RWPE1 (cell line): Measurements from ENCODE around the gene GPI.
A peak's percentile ranks its signal among the peaks of the same experiment; 100 is the strongest.

Experiments
- CTCF ChIA-PET: fragments of 350-600 bp; sonication (Branson Sonifier 250); formaldehyde crosslinking; extraction: SDS; loops from one replicate; lab custom pipeline; 2021; lab: Yijun Ruan, JAX
- POLR2A ChIA-PET: fragments of 400-600 bp; formaldehyde crosslinking; extraction: SDS; loops from one replicate; lab custom pipeline; 2020; ENCODE audit warnings: antibody characterized with exemption; ENCODE audit not compliant: low non-redundant PET; lab: Yijun Ruan, JAX
- DNase-seq: peaks from one replicate; pipeline ENCODE4 v3.0.0; 2012; ENCODE audit warnings: low spot score
- H3K27ac ChIP-seq: fragments of 450-650 bp; 2 replicates; pipeline ENCODE4 v1.5.1; 2017
- TF ChIP-seq, protein P1 (sequence below): fragments of 450-650 bp; conservative IDR thresholded peaks from 2 replicates; pipeline ENCODE4 v1.5.1; 2017; ENCODE audit warnings: low read depth, mild to moderate bottlenecking

Gene GPI

DNA sequence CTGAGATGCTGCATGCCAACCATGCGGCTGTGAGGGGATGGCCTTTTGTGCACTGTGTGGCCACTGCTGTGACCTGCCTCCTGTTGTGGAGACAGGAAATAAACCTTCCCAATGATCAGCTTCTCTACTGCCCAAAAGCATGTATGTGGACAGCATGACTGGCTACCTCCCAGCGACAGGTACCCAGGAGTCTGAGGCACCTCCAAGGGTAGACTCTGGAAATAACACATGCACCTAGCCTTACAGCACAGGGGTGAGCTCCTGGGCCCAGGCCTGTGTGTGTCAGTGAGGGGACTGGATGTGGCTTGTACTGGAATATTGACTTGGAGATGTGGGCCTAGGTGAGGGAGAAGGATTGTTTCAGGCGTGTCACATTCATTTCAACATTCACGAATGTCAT, 7.6 kb upstream of the GPI start:
- TF ChIP-seq, protein P1, sequence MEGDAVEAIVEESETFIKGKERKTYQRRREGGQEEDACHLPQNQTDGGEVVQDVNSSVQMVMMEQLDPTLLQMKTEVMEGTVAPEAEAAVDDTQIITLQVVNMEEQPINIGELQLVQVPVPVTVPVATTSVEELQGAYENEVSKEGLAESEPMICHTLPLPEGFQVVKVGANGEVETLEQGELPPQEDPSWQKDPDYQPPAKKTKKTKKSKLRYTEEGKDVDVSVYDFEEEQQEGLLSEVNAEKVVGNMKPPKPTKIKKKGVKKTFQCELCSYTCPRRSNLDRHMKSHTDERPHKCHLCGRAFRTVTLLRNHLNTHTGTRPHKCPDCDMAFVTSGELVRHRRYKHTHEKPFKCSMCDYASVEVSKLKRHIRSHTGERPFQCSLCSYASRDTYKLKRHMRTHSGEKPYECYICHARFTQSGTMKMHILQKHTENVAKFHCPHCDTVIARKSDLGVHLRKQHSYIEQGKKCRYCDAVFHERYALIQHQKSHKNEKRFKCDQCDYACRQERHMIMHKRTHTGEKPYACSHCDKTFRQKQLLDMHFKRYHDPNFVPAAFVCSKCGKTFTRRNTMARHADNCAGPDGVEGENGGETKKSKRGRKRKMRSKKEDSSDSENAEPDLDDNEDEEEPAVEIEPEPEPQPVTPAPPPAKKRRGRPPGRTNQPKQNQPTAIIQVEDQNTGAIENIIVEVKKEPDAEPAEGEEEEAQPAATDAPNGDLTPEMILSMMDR = no peak
- H3K27ac ChIP-seq = peak overlapping the region; percentile 89
- no peak for DNase-seq
- POLR2A ChIA-PET = no interaction called here
- CTCF ChIA-PET = interaction anchor here (0.7 kb wide), 1 partner anchor 103 kb away, joined by 3 read pairs; no protein-coding TSS in a partner anchor

GRCh38 chr19:34359140-34359953, 5.6 kb upstream of the GPI start:
- POLR2A ChIA-PET = interaction anchor here (0.5 to 0.9 kb wide), 4 partner anchors 8 to 1436 kb away, joined by 3 to 15 read pairs (median 4); no protein-coding TSS in a partner anchor
- TF ChIP-seq, protein P1 = peak; percentile 67
- peak; percentile 97 for DNase-seq
- peak overlapping the region; percentile 89 for H3K27ac ChIP-seq
- CTCF ChIA-PET = interaction anchor here (0.5 to 1.5 kb wide), 5 partner anchors 13 to 1175 kb away, joined by 3 to 7 read pairs (median 4); no protein-coding TSS in a partner anchor

- ChIA-PET POLR2A (interaction anchor here (0.9 kb wide), 2 partner anchors 11 to 114 kb away, joined by 5 to 15 read pairs; no protein-coding TSS in a partner anchor), CTCF (interaction anchor here (0.5 to 1.5 kb wide), 3 partner anchors 14 to 1176 kb away, joined by 3 to 7 read pairs (median 4); no protein-coding TSS in a partner anchor)
- DNase-seq = no peak
- TF ChIP-seq, protein P1 = no peak
- peak overlapping the region; percentile 89 for H3K27ac ChIP-seq
Measured at GRCh38 chr19:34359954-34360315, 5.1 kb upstream of the GPI start.

DNA sequence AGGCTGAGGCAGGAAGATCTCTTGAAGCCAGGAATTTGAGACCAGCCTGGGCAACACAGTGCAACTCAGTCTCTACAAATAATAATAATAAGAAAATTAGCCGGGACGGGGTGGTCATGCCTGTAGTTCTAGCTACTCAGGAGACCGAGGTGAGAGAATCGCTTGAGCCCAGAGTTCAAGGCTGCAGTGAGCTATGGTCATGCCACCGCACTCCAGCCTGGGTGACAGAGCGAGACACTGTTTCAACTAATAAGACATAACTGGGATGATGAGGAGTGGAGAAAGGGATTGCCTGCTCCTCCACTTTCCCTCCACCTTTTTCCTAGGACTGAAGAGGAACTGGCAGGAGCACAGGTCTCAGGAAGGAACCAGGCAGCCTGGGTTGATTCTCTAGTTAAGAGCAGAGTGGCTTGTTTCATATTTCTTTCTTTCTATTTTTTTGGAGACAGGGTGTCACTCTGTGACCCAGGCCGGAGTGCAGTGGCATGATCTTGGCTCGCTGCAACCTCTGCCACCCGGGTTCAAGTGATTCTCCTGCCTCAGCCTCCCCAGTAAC, 4.6 kb upstream of the GPI start:
- ChIA-PET POLR2A (no interaction called here), CTCF (no interaction called here)
- DNase-seq = no peak
- TF ChIP-seq, protein P1 = no peak
- H3K27ac ChIP-seq = peak overlapping the region; percentile 89

DNA sequence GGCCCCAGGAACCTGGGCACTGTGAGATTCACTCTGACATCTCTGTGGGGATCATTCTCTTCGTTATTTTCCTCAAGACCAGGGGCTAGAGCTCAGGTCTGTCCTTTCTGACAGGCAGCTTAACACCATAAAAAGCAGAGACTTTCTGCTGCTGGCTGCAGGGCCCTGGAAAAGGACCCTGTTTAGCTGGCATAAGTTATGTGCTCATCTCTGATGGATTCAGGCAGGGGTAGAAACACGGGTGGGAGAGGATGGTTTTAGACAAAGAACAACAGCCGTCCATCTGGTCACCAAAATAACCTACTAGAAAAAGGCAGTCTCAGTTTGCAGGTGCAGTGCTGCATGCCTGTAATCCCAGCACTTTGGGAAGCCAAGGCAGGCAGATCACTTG, 2.3 kb upstream of the GPI start:
- POLR2A ChIA-PET = no interaction called here
- TF ChIP-seq, protein P1 = no peak
- no peak overlapping the region; the same call in 1 of the 2 replicates for H3K27ac ChIP-seq
- CTCF ChIA-PET = no interaction called here
- no peak for DNase-seq

DNA sequence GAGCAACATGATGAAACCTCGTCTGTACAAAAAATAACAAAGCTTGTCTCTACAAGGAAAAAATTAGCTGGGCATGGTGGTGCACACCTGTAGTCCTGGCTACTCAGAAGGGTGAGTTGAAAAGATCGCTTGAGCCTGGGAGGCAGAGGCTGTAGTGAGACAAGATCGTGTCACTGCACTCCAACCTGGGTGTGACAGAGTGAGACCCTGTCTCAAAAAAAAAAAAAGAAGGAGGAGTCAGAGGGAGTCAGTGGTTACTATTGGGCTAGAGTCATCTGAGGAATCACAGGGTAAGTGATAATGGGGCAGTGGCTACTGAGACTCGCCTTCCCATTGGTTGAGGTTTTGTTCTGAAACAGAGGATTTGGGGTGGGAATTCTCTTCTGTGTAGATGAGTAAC, 1.9 kb upstream of the GPI start:
- no peak for DNase-seq
- TF ChIP-seq, protein P1 = no peak
- CTCF ChIA-PET = no interaction called here
- no peak overlapping the region; the same call in 1 of the 2 replicates for H3K27ac ChIP-seq
- POLR2A ChIA-PET = no interaction called here
